ENCODE data around the gene SAMD14.
A peak's percentile ranks its signal among the peaks of the same experiment; 100 is the strongest.

The SAMD14 gene

GRCh38 chr17:50098583-50098982 lies 31.4 kb downstream of the SAMD14 start:
- no peaks in the 10 kb centered on the region for H3K9me3 ChIP-seq (ENCODE audit: control insufficient read depth, low read length)
- WGBS, 2 experiments (ENCODE audit: insufficient coverage in 2 of 2), result 67 to 83% methylated on average over 1 to 2 of the region's 4 CpGs
- H3K4me1 ChIP-seq (ENCODE audit: control insufficient read depth, insufficient read depth, low read length, poor library complexity, severe bottlenecking), result peaks cover 26% of the 10 kb centered on the region
- H3K36me3 ChIP-seq (ENCODE audit: control insufficient read depth, insufficient read depth, low read length), result peaks cover 3% of the 10 kb centered on the region
- H3K4me3 ChIP-seq (ENCODE audit: extremely low read depth, insufficient read depth, low read length, poor library complexity, severe bottlenecking), result no peak overlapping the region
- H3K27ac ChIP-seq (ENCODE audit: low read depth, low read length, severe bottlenecking), result no peak overlapping the region

- H3K9me3 ChIP-seq (ENCODE audit: control insufficient read depth, low read length), result no peaks in the 10 kb centered on the region
- H3K27ac ChIP-seq (ENCODE audit: low read depth, low read length, severe bottlenecking), result no peak overlapping the region
- H3K36me3 ChIP-seq (ENCODE audit: control insufficient read depth, insufficient read depth, low read length), result peaks cover 3% of the 10 kb centered on the region
- H3K4me3 ChIP-seq (ENCODE audit: extremely low read depth, insufficient read depth, low read length, poor library complexity, severe bottlenecking), result no peak overlapping the region
- peaks cover 26% of the 10 kb centered on the region for H3K4me1 ChIP-seq (ENCODE audit: control insufficient read depth, insufficient read depth, low read length, poor library complexity, severe bottlenecking)
- 80 to 100% methylated on average over 4 of the region's 4 CpGs for WGBS, 2 experiments (ENCODE audit: insufficient coverage in 2 of 2)
Measured at GRCh38 chr17:50097926-50098325, 32.0 kb downstream of the SAMD14 start.

GRCh38 chr17:50097455-50097854 lies 32.5 kb downstream of the SAMD14 start:
- no peaks in the 10 kb centered on the region for H3K9me3 ChIP-seq (ENCODE audit: control insufficient read depth, low read length)
- H3K36me3 ChIP-seq (ENCODE audit: control insufficient read depth, insufficient read depth, low read length), result peaks cover 3% of the 10 kb centered on the region
- H3K4me3 ChIP-seq (ENCODE audit: extremely low read depth, insufficient read depth, low read length, poor library complexity, severe bottlenecking), result no peak overlapping the region
- H3K4me1 ChIP-seq (ENCODE audit: control insufficient read depth, insufficient read depth, low read length, poor library complexity, severe bottlenecking), result peaks cover 26% of the 10 kb centered on the region
- 76 to 79% methylated on average over 2 to 5 of the region's 7 CpGs for WGBS, 2 experiments (ENCODE audit: insufficient coverage in 2 of 2)
- H3K27ac ChIP-seq (ENCODE audit: low read depth, low read length, severe bottlenecking), result no peak overlapping the region

- peaks cover 20% of the 10 kb centered on the region for H3K4me1 ChIP-seq (ENCODE audit: control insufficient read depth, insufficient read depth, low read length, poor library complexity, severe bottlenecking)
- H3K9me3 ChIP-seq (ENCODE audit: control insufficient read depth, low read length), result no peaks in the 10 kb centered on the region
- WGBS, 2 experiments (ENCODE audit: insufficient coverage in 2 of 2), result 86 to 100% methylated on average over 2 to 3 of the region's 3 CpGs
- no peak overlapping the region for H3K4me3 ChIP-seq (ENCODE audit: extremely low read depth, insufficient read depth, low read length, poor library complexity, severe bottlenecking)
- H3K27ac ChIP-seq (ENCODE audit: low read depth, low read length, severe bottlenecking), result no peak overlapping the region
- peaks cover 3% of the 10 kb centered on the region for H3K36me3 ChIP-seq (ENCODE audit: control insufficient read depth, insufficient read depth, low read length)
Measured at GRCh38 chr17:50096758-50097157, 33.2 kb downstream of the SAMD14 start.

GRCh38 chr17:50096092-50096491 lies 33.9 kb downstream of the SAMD14 start:
- Histone ChIP-seq H3K36me3 (ENCODE audit: control insufficient read depth, insufficient read depth, low read length) (peaks cover 3% of the 10 kb centered on the region), H3K4me1 (ENCODE audit: control insufficient read depth, insufficient read depth, low read length, poor library complexity, severe bottlenecking) (peaks cover 13% of the 10 kb centered on the region), H3K27ac (ENCODE audit: low read depth, low read length, severe bottlenecking) (no peak overlapping the region), H3K9me3 (ENCODE audit: control insufficient read depth, low read length) (no peaks in the 10 kb centered on the region), H3K4me3 (ENCODE audit: extremely low read depth, insufficient read depth, low read length, poor library complexity, severe bottlenecking) (peak overlapping the region; percentile 95)
- 50 to 61% methylated on average over 5 to 6 of the region's 6 CpGs for WGBS, 2 experiments (ENCODE audit: insufficient coverage in 2 of 2)

- H3K9me3 ChIP-seq (ENCODE audit: control insufficient read depth, low read length), result no peaks in the 10 kb centered on the region
- H3K27ac ChIP-seq (ENCODE audit: low read depth, low read length, severe bottlenecking), result peak overlapping the region; percentile 62
- peak overlapping the region; percentile 95 for H3K4me3 ChIP-seq (ENCODE audit: extremely low read depth, insufficient read depth, low read length, poor library complexity, severe bottlenecking)
- peaks cover 3% of the 10 kb centered on the region for H3K36me3 ChIP-seq (ENCODE audit: control insufficient read depth, insufficient read depth, low read length)
- WGBS, 2 experiments (ENCODE audit: insufficient coverage in 2 of 2), result 0 to 2% methylated on average over 7 to 9 of the region's 12 CpGs
- H3K4me1 ChIP-seq (ENCODE audit: control insufficient read depth, insufficient read depth, low read length, poor library complexity, severe bottlenecking), result peaks cover 9% of the 10 kb centered on the region
Measured at GRCh38 chr17:50095626-50096037, 34.3 kb downstream of the SAMD14 start.

- peaks cover 2% of the 10 kb centered on the region for H3K4me1 ChIP-seq (ENCODE audit: control insufficient read depth, insufficient read depth, low read length, poor library complexity, severe bottlenecking)
- no peaks in the 10 kb centered on the region for H3K9me3 ChIP-seq (ENCODE audit: control insufficient read depth, low read length)
- 0 to 2% methylated on average over 48 to 61 of the region's 68 CpGs for WGBS, 2 experiments (ENCODE audit: insufficient coverage in 2 of 2)
- peak within 1 kb of the TSS; percentile 62 for H3K27ac ChIP-seq (ENCODE audit: low read depth, low read length, severe bottlenecking)
- peaks cover 6% of the 10 kb centered on the region for H3K36me3 ChIP-seq (ENCODE audit: control insufficient read depth, insufficient read depth, low read length)
- H3K4me3 ChIP-seq (ENCODE audit: extremely low read depth, insufficient read depth, low read length, poor library complexity, severe bottlenecking), result peak within 1 kb of the TSS; percentile 95
Measured at GRCh38 chr17:50094753-50095619, 35.0 kb downstream of the SAMD14 start, which contains the start of gene PDK2. PDK2 (plus strand) TSS chr17:50095351; CDS start chr17:50095436, 85 bp downstream.

- Histone ChIP-seq H3K4me1 (ENCODE audit: control insufficient read depth, insufficient read depth, low read length, poor library complexity, severe bottlenecking) (no peaks in the 10 kb centered on the region), H3K9me3 (ENCODE audit: control insufficient read depth, low read length) (no peaks in the 10 kb centered on the region), H3K36me3 (ENCODE audit: control insufficient read depth, insufficient read depth, low read length) (peaks cover 12% of the 10 kb centered on the region), H3K27ac (ENCODE audit: low read depth, low read length, severe bottlenecking) (peak overlapping the region; percentile 16), H3K4me3 (ENCODE audit: extremely low read depth, insufficient read depth, low read length, poor library complexity, severe bottlenecking) (peak overlapping the region; percentile 95)
- WGBS, 2 experiments (ENCODE audit: insufficient coverage in 2 of 2), result 4% methylated on average over 11 to 19 of the region's 21 CpGs
Measured at GRCh38 chr17:50094243-50094752, 35.7 kb downstream of the SAMD14 start.

- Histone ChIP-seq H3K9me3 (ENCODE audit: control insufficient read depth, low read length) (no peaks in the 10 kb centered on the region), H3K4me3 (ENCODE audit: extremely low read depth, insufficient read depth, low read length, poor library complexity, severe bottlenecking) (no peak overlapping the region), H3K36me3 (ENCODE audit: control insufficient read depth, insufficient read depth, low read length) (peaks cover 15% of the 10 kb centered on the region), H3K27ac (ENCODE audit: low read depth, low read length, severe bottlenecking) (no peak overlapping the region), H3K4me1 (ENCODE audit: control insufficient read depth, insufficient read depth, low read length, poor library complexity, severe bottlenecking) (no peaks in the 10 kb centered on the region)
- whole genome bisulfite sequencing, 2 experiments (ENCODE audit: insufficient coverage in 2 of 2), result 20 to 25% methylated on average over 1 to 2 of the region's 3 CpGs
Measured at GRCh38 chr17:50093807-50094206, 36.2 kb downstream of the SAMD14 start.

- 86 to 88% methylated on average over 2 to 3 of the region's 3 CpGs for WGBS, 2 experiments (ENCODE audit: insufficient coverage in 2 of 2)
- no peak overlapping the region for H3K4me3 ChIP-seq (ENCODE audit: extremely low read depth, insufficient read depth, low read length, poor library complexity, severe bottlenecking)
- H3K27ac ChIP-seq (ENCODE audit: low read depth, low read length, severe bottlenecking), result no peak overlapping the region
- no peaks in the 10 kb centered on the region for H3K4me1 ChIP-seq (ENCODE audit: control insufficient read depth, insufficient read depth, low read length, poor library complexity, severe bottlenecking)
- no peaks in the 10 kb centered on the region for H3K9me3 ChIP-seq (ENCODE audit: control insufficient read depth, low read length)
- H3K36me3 ChIP-seq (ENCODE audit: control insufficient read depth, insufficient read depth, low read length), result peaks cover 20% of the 10 kb centered on the region
Measured at GRCh38 chr17:50093246-50093645, 36.7 kb downstream of the SAMD14 start.

GRCh38 chr17:50091918-50092285 lies 38.1 kb downstream of the SAMD14 start:
- Histone ChIP-seq H3K27ac (ENCODE audit: low read depth, low read length, severe bottlenecking) (no peak overlapping the region), H3K36me3 (ENCODE audit: control insufficient read depth, insufficient read depth, low read length) (peaks cover 24% of the 10 kb centered on the region), H3K4me3 (ENCODE audit: extremely low read depth, insufficient read depth, low read length, poor library complexity, severe bottlenecking) (no peak overlapping the region), H3K9me3 (ENCODE audit: control insufficient read depth, low read length) (no peaks in the 10 kb centered on the region), H3K4me1 (ENCODE audit: control insufficient read depth, insufficient read depth, low read length, poor library complexity, severe bottlenecking) (no peaks in the 10 kb centered on the region)
- 75% methylated on average over 1 of the region's 2 CpGs; no CpG with 5 or more reads in 1 of the 2 experiments for WGBS, 2 experiments (ENCODE audit: insufficient coverage in 2 of 2)

Measured in mesodermal cell (in vitro differentiated cells).